ENCODE data around the gene KCTD11. TPM values are rescaled to one million over a fixed set of nuclear protein-coding genes. Genes with fewer than 3 reads are reported as not detected.

The KCTD11 gene
- total RNA-seq, 1 experiment from 2014 or later = 5.3 TPM

DNA sequence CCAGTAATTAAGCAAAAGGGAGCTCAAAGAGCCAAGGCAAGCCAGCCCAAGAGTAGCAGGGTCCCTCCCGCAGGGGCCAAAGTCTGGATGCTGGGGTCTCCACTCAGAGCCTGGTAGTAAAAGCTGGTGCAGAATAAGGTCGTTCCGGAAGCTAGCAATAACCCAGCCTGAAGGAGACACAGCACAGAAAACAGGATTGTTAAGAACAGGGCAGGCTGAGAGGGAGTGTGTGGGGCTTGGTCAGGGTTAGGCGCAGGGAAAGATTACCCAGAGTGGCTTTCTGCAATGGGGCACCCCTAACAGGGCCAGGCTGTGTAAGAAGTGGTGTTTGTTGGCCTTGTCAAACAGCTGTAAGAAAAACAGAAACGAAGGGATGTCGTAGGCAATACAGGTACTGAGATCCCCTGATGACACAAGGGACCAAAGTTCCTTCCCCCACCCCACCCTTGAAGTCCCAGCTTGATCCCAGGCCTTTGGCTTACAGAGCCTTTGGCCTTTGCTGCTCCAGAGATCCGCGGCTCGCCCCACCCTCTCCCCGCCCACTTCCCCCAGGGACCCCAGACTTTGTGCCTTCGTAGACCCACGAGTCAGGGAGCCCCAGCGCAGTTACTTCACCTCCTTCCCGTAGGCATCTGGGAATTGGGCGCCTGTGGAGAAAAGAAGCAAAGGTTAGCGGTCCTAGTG is 51.2 kb downstream of the KCTD11 start:
- Mint-ChIP-seq H3K9me3 (no peaks in the 10 kb centered on the region), H3K36me3 (ENCODE audit: insufficient read depth in 1 of 3, low read depth in 3 of 3) (peaks cover 3 to 11% (median 4%) of the 10 kb centered on the region in 3 experiments; a peak in 5 of 7 replicates), H3K27me3 (ENCODE audit: low read depth) (no peaks in the 10 kb centered on the region; the same call in 1 of the 2 replicates), H3K27ac (peak overlapping the region; percentile 84 to 96 (median 91); a peak in 6 of 7 replicates), H3K4me3 (peak overlapping the region; percentile 84 to 94), H3K4me1 (peaks cover 26 to 37% of the 10 kb centered on the region in 2 experiments)
- H3K79me2 ChIP-seq (ENCODE audit: insufficient read depth, low read length) = no peaks in the 10 kb centered on the region
- H3K4me2 ChIP-seq (ENCODE audit: insufficient read depth, insufficient read length, low read length) = peak overlapping the region; percentile 37
- no peak overlapping the region for H2BK15ac ChIP-seq (ENCODE audit: low read depth, low read length)
- H3T11ph ChIP-seq (ENCODE audit: low read length) = no peak overlapping the region
- no peaks in the 10 kb centered on the region for H3K27me3 ChIP-seq (ENCODE audit: insufficient read depth, low read length)
- H3K56ac ChIP-seq (ENCODE audit: insufficient read length, low read depth, low read length) = no peak overlapping the region
- no peak overlapping the region for H2BK12ac ChIP-seq (ENCODE audit: insufficient read length, low read depth, low read length)
- TF ChIP-seq, protein P1, sequence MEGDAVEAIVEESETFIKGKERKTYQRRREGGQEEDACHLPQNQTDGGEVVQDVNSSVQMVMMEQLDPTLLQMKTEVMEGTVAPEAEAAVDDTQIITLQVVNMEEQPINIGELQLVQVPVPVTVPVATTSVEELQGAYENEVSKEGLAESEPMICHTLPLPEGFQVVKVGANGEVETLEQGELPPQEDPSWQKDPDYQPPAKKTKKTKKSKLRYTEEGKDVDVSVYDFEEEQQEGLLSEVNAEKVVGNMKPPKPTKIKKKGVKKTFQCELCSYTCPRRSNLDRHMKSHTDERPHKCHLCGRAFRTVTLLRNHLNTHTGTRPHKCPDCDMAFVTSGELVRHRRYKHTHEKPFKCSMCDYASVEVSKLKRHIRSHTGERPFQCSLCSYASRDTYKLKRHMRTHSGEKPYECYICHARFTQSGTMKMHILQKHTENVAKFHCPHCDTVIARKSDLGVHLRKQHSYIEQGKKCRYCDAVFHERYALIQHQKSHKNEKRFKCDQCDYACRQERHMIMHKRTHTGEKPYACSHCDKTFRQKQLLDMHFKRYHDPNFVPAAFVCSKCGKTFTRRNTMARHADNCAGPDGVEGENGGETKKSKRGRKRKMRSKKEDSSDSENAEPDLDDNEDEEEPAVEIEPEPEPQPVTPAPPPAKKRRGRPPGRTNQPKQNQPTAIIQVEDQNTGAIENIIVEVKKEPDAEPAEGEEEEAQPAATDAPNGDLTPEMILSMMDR (conservative IDR thresholded peaks at IDR 0.05) = no peak
- no peaks in the 10 kb centered on the region for H3K9me3 ChIP-seq (ENCODE audit: control insufficient read depth, low read depth, low read length)
- H3K18ac ChIP-seq (ENCODE audit: insufficient read length, low read depth, low read length) = no peak overlapping the region
- H2BK20ac ChIP-seq (ENCODE audit: low read depth, low read length, poor library complexity, severe bottlenecking) = no peak overlapping the region
- no peak overlapping the region for H4K5ac ChIP-seq (ENCODE audit: insufficient read length, low read depth, low read length)
- peak overlapping the region; percentile 1 for H3K9ac ChIP-seq (ENCODE audit: extremely low read depth, insufficient read length, low read length)
- DNase-seq = no peak
- H3K23me2 ChIP-seq (ENCODE audit: insufficient read length, low read depth, low read length, poor library complexity, severe bottlenecking) = peaks cover 5% of the 10 kb centered on the region
- H3K27ac ChIP-seq (ENCODE audit: insufficient read length, low read depth, low read length) = no peak overlapping the region
- H3K4ac ChIP-seq (ENCODE audit: low read depth, low read length) = no peak overlapping the region
- no peaks in the 10 kb centered on the region for H4K20me1 ChIP-seq (ENCODE audit: control insufficient read depth, insufficient read depth, insufficient read length)
- no peaks in the 10 kb centered on the region; the same call in 1 of the 2 replicates for H3K4me1 ChIP-seq (ENCODE audit: insufficient read depth, low read length)
- H2AFZ ChIP-seq (ENCODE audit: low read length) = no peak overlapping the region
- H3K14ac ChIP-seq (ENCODE audit: insufficient read depth, low read length) = no peak overlapping the region
- WGBS (ENCODE audit: extremely low coverage, insufficient read length, low lambda C conversion rate) = no CpG with 5 or more reads among the region's 16 CpGs
- H2BK5ac ChIP-seq (ENCODE audit: insufficient read length, low read length) = no peak overlapping the region
- no peak overlapping the region for H2AK5ac ChIP-seq (ENCODE audit: insufficient read length, low read length)
- H2BK120ac ChIP-seq (ENCODE audit: low read depth, low read length, poor library complexity, severe bottlenecking) = no peak overlapping the region
- no peaks in the 10 kb centered on the region for H3K79me1 ChIP-seq (ENCODE audit: insufficient read depth, low read depth, low read length, poor library complexity, severe bottlenecking)
- H4K8ac ChIP-seq (replicated peaks; ENCODE audit: insufficient read length, low read depth, low read length) = no peak overlapping the region
- H3K23ac ChIP-seq (ENCODE audit: insufficient read length, low read depth, low read length) = no peak overlapping the region
- no peak overlapping the region for H4K91ac ChIP-seq (ENCODE audit: insufficient read length, low read depth, low read length)

Data from H9 (cell line).